Esophagus squamous epithelium (tissue), 5 donors: Measurements from ENCODE around the gene OR2H2. TPM values are rescaled to one million over a fixed set of nuclear protein-coding genes. Genes with fewer than 3 reads are reported as not detected.

Experiments
- DNase-seq: peaks from one replicate; lab custom pipeline; 2025; lab: John Stamatoyannopoulos, UW
- H3K27ac ChIP-seq, 4 donors: fragments of 200-600 bp; sonication (generic); one replicate each; pipeline ENCODE4 v1.5.1; 2016 to 2019; ENCODE audit warnings: mild to moderate bottlenecking in 1 of 4
- H3K27me3 ChIP-seq, 4 donors: fragments of 200-600 bp; sonication (generic); 1 replicate in 3 of 4; 2 replicates in 1 of 4; pipeline versions ENCODE4 v1.5.1 to v1.6.0; 2017 to 2021; ENCODE audit warnings: antibody characterized with exemption in 1 of 4
- H3K36me3 ChIP-seq, 3 donors: fragments of 200-600 bp; sonication (generic); one replicate each; pipeline ENCODE4 v1.5.1; 2016 to 2019
- H3K4me1 ChIP-seq, 3 donors: fragments of 200-600 bp; sonication (generic); one replicate each; pipeline ENCODE4 v1.5.1; 2017 to 2019
- H3K4me3 ChIP-seq, 4 donors: fragments of 200-600 bp; sonication (generic); 1 replicate in 3 of 4; 2 replicates in 1 of 4; pipeline ENCODE4 v1.5.1; 2016 to 2019; ENCODE audit warnings: mild to moderate bottlenecking in 2 of 4, moderate library complexity in 1 of 4
- H3K9me3 ChIP-seq, 3 donors: fragments of 200-600 bp; sonication (generic); one replicate each; pipeline ENCODE4 v1.5.1; 2016 to 2019
- CTCF ChIP-seq, 6 experiments: fragments of 450-650 bp in 4 of 6; fragments of 200-600 bp in 2 of 6; sonication (generic) in 2 of 6; IDR thresholded peaks; one replicate each; pipeline ENCODE4 v1.5.1; 2016 to 2019; ENCODE audit warnings: antibody characterized with exemption in 6 of 6, mild to moderate bottlenecking in 4 of 6, moderate library complexity in 4 of 6
- POLR2A ChIP-seq, 4 donors: fragments of 450-650 bp; IDR thresholded peaks; one replicate each; pipeline ENCODE4 v1.6.1; 2017; ENCODE audit warnings: antibody characterized with exemption in 4 of 4, mild to moderate bottlenecking in 4 of 4, moderate library complexity in 3 of 4
- WGBS, 2 donors: methylation state at CpG; one replicate each; pipeline ENCODE4 v1.1.5; 2018; 5-methylcytosine and 5-hydroxymethylcytosine counted together
- intact Hi-C: fragments of 100-400 bp; cut with DNase I; formaldehyde crosslinking; loops from one replicate; pipeline ENCODE4 v1.15.0; 2022
- total RNA-seq, 4 donors: library from RNA; depleted of rRNA; stranded (reverse); fragments of >200 nt; gene quantifications; one replicate each; pipeline ENCODE4 v1.1.0, GENCODE V29; 2016
- donor health status: DM: yes; HTN: yes; CAD: no.

Gene OR2H2
- total RNA-seq, 4 donors from 2014 or later, result not detected

- TF ChIP-seq CTCF (IDR thresholded peaks at IDR 0.05) (no peak), POLR2A (IDR thresholded peaks at IDR 0.05) (no peak)
- intact Hi-C loops, result no loop called here
- Histone ChIP-seq H3K27me3 (peaks cover 0 to 30% (median 0%) of the 10 kb centered on the region in 4 donors), H3K36me3 (no peaks in the 10 kb centered on the region), H3K4me1 (peaks cover 0 to 15% (median 0%) of the 10 kb centered on the region in 3 donors), H3K4me3 (no peak within 1 kb of the TSS), H3K9me3 (no peaks in the 10 kb centered on the region), H3K27ac (no peak within 1 kb of the TSS)
- no peak for DNase-seq
- 35 to 69% methylated on average over 6 of the region's 6 CpGs for WGBS, 2 donors
These were observed 25.2 kb upstream of the OR2H2 start, which contains the start of gene UBD for GRCh38 chr6:29559524-29560287. TSS of gene UBD (minus strand) at chr6:29559732. CDS start at chr6:29559701, 31 bp downstream.

GRCh38 chr6:29561091-29561490 is 23.8 kb upstream of the OR2H2 start:
- Histone ChIP-seq H3K27me3 (peaks cover 0 to 20% (median 0%) of the 10 kb centered on the region in 4 donors), H3K27ac (no peak overlapping the region), H3K4me1 (peaks cover 0 to 15% (median 0%) of the 10 kb centered on the region in 3 donors), H3K36me3 (no peaks in the 10 kb centered on the region), H3K4me3 (no peak overlapping the region), H3K9me3 (no peaks in the 10 kb centered on the region)
- no peak for TF ChIP-seq CTCF (IDR thresholded peaks at IDR 0.05)
- TF ChIP-seq POLR2A (IDR thresholded peaks at IDR 0.05), result no peak
- intact Hi-C loops, result no loop called here
- no peak for DNase-seq

DNA sequence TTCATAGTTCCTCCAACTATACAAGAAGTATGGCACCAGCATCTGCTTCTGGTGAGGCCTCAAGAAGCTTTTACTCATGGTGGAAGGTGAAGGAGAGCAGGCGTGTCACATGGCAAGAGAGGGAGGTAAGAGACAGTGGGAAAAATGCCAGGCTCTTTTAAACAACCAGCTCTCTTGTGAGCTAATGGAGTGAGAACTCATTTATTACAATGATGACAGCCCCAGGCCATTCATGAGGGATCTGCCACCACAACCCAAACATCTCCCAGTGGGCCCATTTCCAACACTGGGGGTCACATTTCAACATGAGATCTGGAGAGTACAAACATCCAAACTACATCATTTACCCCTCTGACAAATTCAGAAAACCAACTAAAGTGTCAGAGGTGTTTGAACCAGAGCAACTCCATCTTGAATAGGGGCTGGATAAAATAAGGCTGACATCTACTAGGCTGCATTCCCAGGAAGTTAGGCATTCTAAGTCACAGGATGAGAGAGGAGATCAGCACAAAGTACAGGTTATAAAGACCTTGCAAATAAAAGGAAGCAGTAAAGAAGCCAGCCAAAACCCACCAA is 23.2 kb upstream of the OR2H2 start:
- 50 to 73% methylated on average over 1 of the region's 1 CpG for WGBS, 2 donors
- peaks cover 0 to 15% (median 0%) of the 10 kb centered on the region in 3 donors for H3K4me1 ChIP-seq
- intact Hi-C loops, result no loop called here

GRCh38 chr6:29563435-29563965 is 21.4 kb upstream of the OR2H2 start:
- Histone ChIP-seq H3K4me1 (peaks cover 0 to 15% (median 0%) of the 10 kb centered on the region in 3 donors), H3K9me3 (no peaks in the 10 kb centered on the region), H3K36me3 (no peaks in the 10 kb centered on the region), H3K27me3 (peaks cover 0 to 18% (median 0%) of the 10 kb centered on the region in 4 donors), H3K4me3 (no peak overlapping the region), H3K27ac (no peak overlapping the region)
- intact Hi-C loops, result no loop called here
- no peak for TF ChIP-seq POLR2A (IDR thresholded peaks at IDR 0.05)
- TF ChIP-seq CTCF (IDR thresholded peaks at IDR 0.05), result no peak
- WGBS, 2 donors, result 60 to 77% methylated on average over 3 of the region's 3 CpGs
- DNase-seq, result no peak

More for the DNA sequence above, 23.2 kb upstream of the OR2H2 start:
- Histone ChIP-seq H3K9me3 (no peaks in the 10 kb centered on the region), H3K27me3 (peaks cover 0 to 19% (median 0%) of the 10 kb centered on the region in 4 donors), H3K27ac (no peak overlapping the region), H3K4me3 (no peak overlapping the region), H3K36me3 (no peaks in the 10 kb centered on the region)
- DNase-seq, result no peak
- no peak for TF ChIP-seq CTCF (IDR thresholded peaks at IDR 0.05)
- no peak for TF ChIP-seq POLR2A (IDR thresholded peaks at IDR 0.05)

DNA sequence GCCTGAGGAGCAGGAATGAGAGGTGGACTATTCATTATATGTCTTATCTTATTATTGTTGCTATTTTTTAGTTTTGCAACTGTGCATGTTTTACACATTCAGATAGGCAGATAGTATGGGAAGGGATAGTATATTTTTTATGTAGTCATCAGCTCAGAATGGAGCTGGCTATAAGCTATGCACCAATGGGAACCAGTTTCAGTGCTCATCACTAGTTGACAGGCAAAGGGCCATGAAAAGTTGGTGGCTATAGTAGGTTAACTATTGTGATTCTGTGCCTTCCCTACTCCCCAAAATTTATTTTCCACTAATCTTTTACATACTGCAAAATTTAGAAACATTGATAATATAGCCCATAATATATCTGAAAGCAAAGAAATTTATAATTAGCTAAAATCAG is 20.0 kb upstream of the OR2H2 start:
- peaks cover 0 to 8% (median 0%) of the 10 kb centered on the region in 3 donors for H3K4me1 ChIP-seq
- DNase-seq, result no peak
- no peaks in the 10 kb centered on the region for H3K9me3 ChIP-seq
- peaks cover 0 to 16% (median 0%) of the 10 kb centered on the region in 4 donors for H3K27me3 ChIP-seq
- intact Hi-C loops, result no loop called here
- no peak overlapping the region for H3K27ac ChIP-seq
- TF ChIP-seq CTCF (IDR thresholded peaks at IDR 0.05) (no peak), POLR2A (IDR thresholded peaks at IDR 0.05) (no peak)
- H3K4me3 ChIP-seq, result no peak overlapping the region
- H3K36me3 ChIP-seq, result no peaks in the 10 kb centered on the region
